PC-3 (cell line): ENCODE measurements around the gene LEMD2. TPM values are rescaled to one million over a fixed set of nuclear protein-coding genes. Genes with fewer than 3 reads are reported as not detected.

Experiments
- ATAC-seq: fragments of 200-7000 bp; cut with Tn5 transposase; 2 replicates; pipeline ENCODE4 v1.9.1; 2020; ENCODE audit warnings: mild to moderate bottlenecking, moderate library complexity
- BruUV-seq: library from RNA; stranded (reverse); fragments of 400-500 nt; replicated peaks from 2 replicates; lab custom pipeline; 2021; lab: Mats Ljungman, UMichigan
- CTCF ChIA-PET: fragments of 300-600 bp; sonication (Branson Sonifier 250); formaldehyde crosslinking; loops from one replicate; lab custom pipeline; 2022; ENCODE audit warnings: antibody characterized with exemption; lab: Charles Lee
- POLR2A ChIA-PET: fragments of 300-600 bp; sonication (Branson Sonifier 250); formaldehyde crosslinking; loops from one replicate; lab custom pipeline; 2022; ENCODE audit warnings: antibody characterized with exemption; ENCODE audit not compliant: unreplicated experiment; lab: Charles Lee
- DNase-seq: peaks from one replicate; pipeline ENCODE4 v3.0.0-alpha.2; 2015
- H2AFZ ChIP-seq: fragments of 300-600 bp; sonication (generic); 2 replicates; pipeline ENCODE4 v1.6.0; 2016; ENCODE audit warnings: antibody characterized with exemption, low read length
- H3F3A ChIP-seq: fragments of 300-600 bp; sonication (generic); one replicate; pipeline ENCODE4 v1.6.0; 2017; ENCODE audit warnings: antibody characterized with exemption, low read length, control low read depth, mild to moderate bottlenecking; ENCODE audit not compliant: unreplicated experiment
- H3K27ac ChIP-seq: fragments of 300-600 bp; sonication (generic); 2 replicates; pipeline ENCODE4 v1.5.1; 2016; ENCODE audit warnings: mild to moderate bottlenecking, low read length
- H3K27me3 ChIP-seq: fragments of 300-600 bp; sonication (generic); 2 replicates; pipeline ENCODE4 v1.6.1; 2016; ENCODE audit warnings: low read length, mixed read lengths
- H3K36me3 ChIP-seq: fragments of 300-600 bp; sonication (generic); 2 replicates; pipeline ENCODE4 v1.6.1; 2016; ENCODE audit warnings: low read depth, mixed run types, low read length, mixed read lengths
- H3K4me1 ChIP-seq: fragments of 300-600 bp; sonication (generic); 2 replicates; pipeline ENCODE4 v1.5.1; 2016; ENCODE audit warnings: low read length; ENCODE audit not compliant: insufficient read depth
- H3K4me2 ChIP-seq: fragments of 300-600 bp; sonication (generic); 2 replicates; pipeline ENCODE4 v1.6.0; 2016; ENCODE audit warnings: low read length
- H3K4me3 ChIP-seq: fragments of 300-600 bp; sonication (generic); 2 replicates; pipeline ENCODE4 v1.5.1; 2016; ENCODE audit warnings: mild to moderate bottlenecking, low read length, mixed read lengths
- H3K79me2 ChIP-seq: fragments of 300-600 bp; sonication (generic); 2 replicates; pipeline ENCODE4 v1.6.1; 2017; ENCODE audit warnings: low read length, mixed read lengths
- H3K9ac ChIP-seq: fragments of 300-600 bp; sonication (generic); 2 replicates; pipeline ENCODE4 v1.6.0; 2016; ENCODE audit warnings: mild to moderate bottlenecking, low read length
- H3K9me2 ChIP-seq: fragments of 300-600 bp; sonication (generic); replicated peaks from 2 replicates; pipeline ENCODE4 v1.6.1; 2016; ENCODE audit warnings: mixed run types, low read length, mixed read lengths
- H3K9me3 ChIP-seq: fragments of 300-600 bp; sonication (generic); 2 replicates; pipeline ENCODE4 v1.6.1; 2016; ENCODE audit warnings: low read length, mixed read lengths
- H4K20me1 ChIP-seq: fragments of 300-600 bp; sonication (generic); 2 replicates; pipeline ENCODE4 v1.6.1; 2016; ENCODE audit warnings: low read length, mixed read lengths
- CTCF ChIP-seq: fragments of 300-600 bp; sonication (generic); conservative IDR thresholded peaks from 2 replicates; pipeline ENCODE4 v1.5.1; 2017; ENCODE audit warnings: antibody characterized with exemption, low read depth, mild to moderate bottlenecking, low read length
- EZH2 ChIP-seq: fragments of 300-600 bp; sonication (generic); IDR thresholded peaks from one replicate; pipeline ENCODE4 v1.6.1; 2017; ENCODE audit warnings: antibody characterized with exemption, mild to moderate bottlenecking, low read length; ENCODE audit not compliant: unreplicated experiment
- EZH2phosphoT487 ChIP-seq: fragments of 300-600 bp; sonication (generic); IDR thresholded peaks from 2 replicates; pipeline ENCODE4 v1.6.1; 2018; ENCODE audit warnings: mild to moderate bottlenecking, antibody characterized with exemption, low read length, borderline replicate concordance
- intact Hi-C: fragments of 100-400 bp; cut with micrococcal nuclease; formaldehyde crosslinking; loops from 2 replicates; pipeline ENCODE4 v1.9.0; 2023
- total RNA-seq: library from RNA; depleted of rRNA; stranded (reverse); fragments of >200 nt; gene quantifications from 2 replicates; pipeline ENCODE4 v1.2.3, GENCODE V29; 2014

The LEMD2 gene
- total RNA-seq, 1 experiment from 2014 or later: 54.5 TPM

- DNase-seq: no peak
Measured at GRCh38 chr6:33800248-33800969, 11.5 kb upstream of the LEMD2 start.

GRCh38 chr6:33799454-33800113, 10.7 kb upstream of the LEMD2 start:
- no peaks in the 10 kb centered on the region for H3K36me3 ChIP-seq
- ATAC-seq (no peak), DNase-seq (no peak)
- ChIA-PET CTCF (no interaction called here), POLR2A (no interaction called here)
- BruUV-seq: no TSS peak
- no peak overlapping the region for H3K27ac ChIP-seq
- H3K4me2 ChIP-seq: no peak overlapping the region
- no peak overlapping the region for H3K4me3 ChIP-seq
- no peaks in the 10 kb centered on the region for H3F3A ChIP-seq
- intact Hi-C loops: no loop called here
- H3K4me1 ChIP-seq: no peaks in the 10 kb centered on the region
- H3K27me3 ChIP-seq: peaks cover 3% of the 10 kb centered on the region; the same call in 1 of the 2 replicates
- TF ChIP-seq CTCF (no peak), EZH2phosphoT487 (no peak), EZH2 (no peak)
- no peaks in the 10 kb centered on the region for H3K9me3 ChIP-seq
- no peaks in the 10 kb centered on the region for H3K79me2 ChIP-seq
- no peaks in the 10 kb centered on the region for H3K9me2 ChIP-seq
- no peaks in the 10 kb centered on the region for H4K20me1 ChIP-seq
- H3K9ac ChIP-seq: no peak overlapping the region
- H2AFZ ChIP-seq: no peak overlapping the region

More at GRCh38 chr6:33800248-33800969, 11.5 kb upstream of the LEMD2 start:
- intact Hi-C loops: no loop called here
- no peaks in the 10 kb centered on the region for H3K9me2 ChIP-seq
- no peaks in the 10 kb centered on the region for H3K4me1 ChIP-seq
- H3F3A ChIP-seq: no peaks in the 10 kb centered on the region
- H3K9ac ChIP-seq: no peak overlapping the region
- ATAC-seq: no peak
- no TSS peak for BruUV-seq
- TF ChIP-seq CTCF: no peak
- no peak for TF ChIP-seq EZH2
- TF ChIP-seq EZH2phosphoT487: no peak
- no peaks in the 10 kb centered on the region for H3K79me2 ChIP-seq
- POLR2A ChIA-PET: no interaction called here
- H3K27me3 ChIP-seq: peaks cover 9% of the 10 kb centered on the region
- CTCF ChIA-PET: no interaction called here
- no peak overlapping the region for H3K4me3 ChIP-seq
- H3K27ac ChIP-seq: no peak overlapping the region
- H4K20me1 ChIP-seq: no peaks in the 10 kb centered on the region
- H2AFZ ChIP-seq: no peak overlapping the region
- no peak overlapping the region for H3K4me2 ChIP-seq
- no peaks in the 10 kb centered on the region for H3K9me3 ChIP-seq
- no peaks in the 10 kb centered on the region for H3K36me3 ChIP-seq
